GM19463 (cell line): ENCODE measurements around the gene CHMP1A.

Source experiments
- ATAC-seq: cut with Tn5 transposase; IDR thresholded peaks from one replicate; pipeline ENCODE4 v1.9.1; 2021; ENCODE audit warnings: mild to moderate bottlenecking, moderate library complexity; ENCODE audit not compliant: unreplicated experiment

CHMP1A gene

GRCh38 chr16:89629827-89630610, 27.5 kb downstream of the CHMP1A start:
- no peak for ATAC-seq

DNA sequence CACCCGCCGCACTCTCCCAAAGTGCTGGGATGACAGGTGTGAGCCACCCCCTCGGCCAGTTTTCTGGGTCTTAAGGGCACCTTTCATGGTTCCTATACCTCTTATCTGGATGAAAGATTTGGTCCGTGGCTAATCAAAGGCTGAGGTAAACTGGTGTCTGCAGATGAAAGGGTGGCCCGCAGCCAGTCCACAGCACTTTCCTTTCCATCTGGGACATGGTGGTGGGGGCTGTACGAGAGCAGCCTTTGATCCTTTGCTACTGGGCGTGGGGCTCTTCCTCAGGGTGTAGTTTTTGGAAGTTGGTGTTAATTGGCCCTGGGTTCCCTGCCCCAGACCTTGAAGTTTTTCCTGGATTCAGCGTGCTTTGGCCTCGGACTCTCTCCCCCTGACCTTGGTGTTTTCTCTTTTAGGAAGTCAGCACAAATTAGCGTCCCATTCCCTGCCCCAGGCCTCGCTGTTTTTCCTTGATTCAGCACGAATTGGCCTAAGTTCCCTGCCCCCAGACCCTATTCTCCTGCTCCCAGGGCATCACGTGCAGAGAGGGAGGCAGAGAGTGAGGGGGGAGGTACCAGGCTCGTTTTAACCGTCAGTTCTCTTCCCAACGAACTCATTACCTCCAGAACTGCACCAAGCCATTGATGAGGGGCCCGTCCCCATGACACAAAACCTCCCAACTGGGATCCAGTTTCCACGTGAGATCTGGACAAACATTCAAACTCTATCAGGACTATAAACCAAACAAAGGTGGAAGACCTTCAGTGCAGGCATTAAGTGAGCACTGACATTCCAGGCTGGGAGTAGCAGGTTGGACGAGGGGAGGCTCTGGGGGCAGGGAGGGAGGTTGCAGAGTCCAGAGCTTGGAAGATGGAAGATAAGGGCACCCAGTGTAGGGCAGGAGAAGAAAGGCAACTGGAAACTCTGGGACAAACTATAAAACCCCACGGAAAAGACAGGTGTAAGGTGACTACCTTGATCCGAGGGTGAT, 32.4 kb downstream of the CHMP1A start:
- ATAC-seq = no peak

DNA sequence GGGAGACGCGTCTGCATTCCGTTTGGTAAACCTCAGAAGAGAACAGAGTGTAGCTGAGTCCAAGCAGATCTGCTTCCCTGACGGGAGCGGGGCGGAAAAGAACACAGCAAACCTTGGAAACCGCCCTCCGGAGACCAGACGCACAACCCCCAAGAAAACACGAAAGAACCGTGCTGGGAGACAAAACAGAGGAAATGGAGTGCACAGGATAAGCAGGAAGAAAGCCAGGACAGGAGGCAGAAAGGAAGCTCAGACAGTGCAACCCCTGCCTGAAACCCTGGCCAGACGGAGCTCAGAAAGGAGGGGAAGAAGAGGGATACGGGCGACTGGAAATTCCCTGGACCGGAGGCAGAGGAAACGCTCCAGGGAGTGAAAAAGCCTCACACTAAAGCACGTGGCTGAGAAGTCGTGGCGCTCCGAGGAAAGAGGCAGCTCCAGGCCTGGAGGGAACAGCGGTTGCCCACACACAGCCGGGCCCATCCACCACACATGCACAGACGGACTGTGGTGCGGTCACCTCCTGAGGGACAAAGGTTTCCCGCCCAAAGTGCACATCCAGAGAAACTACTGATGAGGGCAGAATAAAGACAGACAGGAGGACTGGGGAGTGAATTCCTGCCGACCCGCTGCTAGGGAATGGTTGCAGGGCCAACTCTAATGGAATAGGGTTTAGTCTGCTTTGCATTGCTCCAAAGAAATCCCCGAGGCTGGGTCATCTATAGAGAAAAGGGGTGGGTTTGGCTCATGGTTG, 33.8 kb downstream of the CHMP1A start:
- ATAC-seq = no peak

DNA sequence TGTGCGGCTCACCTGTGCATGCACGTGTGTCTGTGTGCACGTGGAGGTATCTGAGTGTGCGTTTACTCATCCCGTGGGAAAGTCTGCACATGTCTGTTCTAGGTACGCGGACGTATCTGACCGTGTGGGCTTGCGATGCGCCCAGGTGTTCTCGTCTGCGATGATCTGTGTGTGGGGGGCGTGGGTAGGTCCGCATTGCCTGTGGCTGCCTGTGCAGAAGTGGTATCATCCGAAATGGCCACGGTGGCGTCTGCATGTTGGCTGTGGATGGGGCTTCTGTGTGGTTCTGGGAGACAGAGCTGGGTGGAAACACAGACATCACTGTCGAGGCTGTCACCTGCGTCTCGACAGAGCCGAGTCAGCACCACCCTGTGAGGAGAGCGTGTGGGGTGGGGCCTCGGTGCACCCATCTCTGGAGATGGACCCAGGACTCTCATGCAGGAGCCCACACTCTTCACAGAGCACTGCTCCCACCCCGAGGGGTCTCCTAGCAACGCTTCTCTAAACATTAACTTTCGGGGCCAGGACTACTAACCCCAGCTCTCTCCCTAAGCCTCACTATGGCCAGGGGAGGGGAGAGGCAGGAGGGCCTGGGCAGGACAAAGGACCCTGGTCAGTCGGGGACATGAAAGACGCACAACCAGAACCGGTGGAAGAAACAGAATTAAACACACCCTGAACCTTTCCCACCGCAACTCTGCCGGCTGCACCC, 35.7 kb downstream of the CHMP1A start:
- ATAC-seq = no peak

- ATAC-seq = no peak
Measured at GRCh38 chr16:89621136-89621697, 36.3 kb downstream of the CHMP1A start.

DNA sequence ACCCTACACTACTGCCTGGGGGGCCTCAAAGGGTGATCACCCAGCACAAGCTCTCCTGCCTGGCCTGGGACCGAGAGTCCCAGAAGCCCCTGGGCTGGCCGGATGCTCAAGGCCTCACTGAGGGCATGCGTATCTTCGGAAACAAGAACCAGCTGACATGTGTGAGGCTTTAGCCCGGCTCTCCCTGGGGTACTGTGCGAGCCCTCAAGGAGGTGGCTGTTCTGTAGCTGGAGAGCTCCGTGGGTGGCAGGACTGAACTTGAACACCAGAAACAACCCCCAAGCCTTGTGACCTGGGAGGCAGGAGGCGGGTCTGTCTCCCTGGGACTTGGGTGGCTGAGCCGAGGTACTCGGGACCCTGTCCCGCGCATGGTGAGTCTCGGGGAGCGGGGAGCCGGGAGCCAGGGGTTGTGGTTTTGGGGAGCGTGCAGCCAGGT, 37.1 kb downstream of the CHMP1A start:
- ATAC-seq = no peak

DNA sequence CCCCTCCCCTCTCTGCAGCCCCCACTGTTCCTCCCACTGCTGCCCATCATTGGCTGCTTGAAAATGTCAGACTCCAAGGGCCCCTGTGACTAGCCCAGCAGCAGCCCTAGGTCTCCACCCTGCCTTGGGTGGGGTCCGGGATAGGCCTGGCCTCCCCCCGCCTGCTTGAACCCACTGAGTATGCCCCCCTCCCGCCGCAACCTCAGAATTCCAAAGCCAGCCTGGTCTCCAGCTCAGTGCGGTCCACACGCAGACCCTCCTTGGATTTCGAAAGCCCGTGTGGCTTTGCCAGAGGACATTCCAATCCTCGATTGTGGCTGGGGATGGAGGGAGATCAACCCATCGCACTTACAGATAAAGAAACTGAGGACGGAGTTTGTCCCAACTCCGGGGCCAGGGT, 37.7 kb downstream of the CHMP1A start:
- ATAC-seq = no peak

GRCh38 chr16:89618109-89618998, 39.2 kb downstream of the CHMP1A start:
- no peak for ATAC-seq

DNA sequence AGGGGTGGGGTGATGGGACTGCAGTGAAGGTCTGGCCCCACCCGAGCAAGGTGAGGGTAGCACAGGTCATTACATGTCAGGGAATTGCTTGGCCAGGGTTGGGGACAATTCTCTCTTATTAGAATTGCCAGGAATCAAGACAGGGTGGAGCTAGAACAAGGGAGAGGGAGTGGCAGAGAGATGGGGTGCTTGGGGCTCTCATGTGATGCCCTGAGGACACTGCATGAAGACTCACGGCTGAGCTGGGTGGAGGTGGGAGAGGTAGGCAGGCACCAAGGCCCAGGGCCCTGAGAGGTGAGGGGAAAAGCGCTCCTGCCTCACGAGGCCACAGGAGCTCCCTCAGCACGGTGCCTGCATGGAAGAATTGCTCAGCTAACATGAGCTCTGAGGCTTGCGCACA, 40.5 kb downstream of the CHMP1A start:
- no peak for ATAC-seq

GRCh38 chr16:89616623-89617022, 40.9 kb downstream of the CHMP1A start:
- no peak for ATAC-seq

DNA sequence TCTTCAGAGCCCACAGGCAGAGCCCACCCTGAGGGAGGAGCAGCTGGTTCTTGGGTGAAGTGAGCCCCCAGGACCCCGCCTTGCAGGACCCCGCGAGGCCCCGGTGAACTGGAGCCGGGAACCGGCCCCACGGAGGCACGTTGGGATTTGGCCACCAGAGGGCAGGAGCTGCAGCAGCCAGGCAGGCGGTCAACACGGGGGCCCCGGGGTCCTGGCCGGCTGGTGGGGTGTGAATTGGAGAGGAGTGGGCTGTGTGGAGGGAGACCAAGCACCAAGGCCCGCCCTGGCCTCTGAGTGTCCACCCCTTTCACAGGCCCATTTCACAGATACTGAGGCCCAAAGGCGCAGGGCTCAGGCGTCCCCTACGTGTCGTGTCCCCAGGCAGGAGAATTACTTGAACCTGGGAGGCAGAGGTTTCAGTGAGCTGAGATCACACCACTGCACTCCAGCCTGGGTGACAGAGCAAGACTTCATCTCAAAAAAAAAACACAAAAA, 41.9 kb downstream of the CHMP1A start:
- ATAC-seq = no peak

DNA sequence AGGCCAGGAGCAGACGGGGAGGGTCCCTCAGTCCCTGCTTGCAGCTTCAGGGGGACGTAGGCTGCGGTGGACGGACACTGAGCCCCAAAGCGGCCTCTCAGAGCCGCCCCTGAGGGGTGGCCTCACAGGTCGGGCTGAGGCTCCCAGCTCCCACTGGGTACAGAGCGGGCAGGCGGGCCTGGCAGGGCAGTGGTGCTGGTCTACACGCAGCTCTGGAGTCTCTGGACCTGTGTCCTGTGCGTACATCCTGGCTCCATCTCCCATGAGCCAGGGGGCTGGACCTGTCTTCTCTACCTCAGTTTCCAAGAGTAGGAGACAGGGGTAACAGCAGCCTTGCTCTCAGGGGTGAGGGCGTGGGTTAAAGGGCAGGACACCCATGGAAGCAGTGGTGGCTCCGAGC, 42.3 kb downstream of the CHMP1A start:
- ATAC-seq = no peak

- no peak for ATAC-seq
Measured at GRCh38 chr16:89613954-89614459, 43.5 kb downstream of the CHMP1A start.

- no peak for ATAC-seq
Measured at GRCh38 chr16:89613231-89613953, 44.1 kb downstream of the CHMP1A start, which contains the start of gene DPEP1. TSS of gene DPEP1 (plus strand) at chr16:89613642. CDS start at chr16:89630411, 16,769 bp downstream.

- ATAC-seq = no peak
Measured at GRCh38 chr16:89612415-89613166, 44.9 kb downstream of the CHMP1A start.

- ATAC-seq = no peak
Measured at GRCh38 chr16:89610108-89610453, 47.4 kb downstream of the CHMP1A start.
